NCI-H2107 (cell line): Measurements from ENCODE around the gene RPGRIP1L.
"Not testable (repeated sequence)": the region's sequence is repeated elsewhere in the genome, so short reads cannot be mapped to it uniquely, and the experiment has no call there.

Source experiments
- DNase-seq: peaks from one replicate; lab custom pipeline; 2025; lab: John Stamatoyannopoulos, UW

The RPGRIP1L gene

GRCh38 chr16:53712065-53712464 lies 8.4 kb upstream of the RPGRIP1L start:
- no peak for DNase-seq

GRCh38 chr16:53711390-53711789 lies 7.7 kb upstream of the RPGRIP1L start:
- no peak for DNase-seq

- no peak for DNase-seq
These were observed 4.8 kb upstream of the RPGRIP1L start for GRCh38 chr16:53708490-53708889.

- no peak for DNase-seq
These were observed 4.0 kb upstream of the RPGRIP1L start for GRCh38 chr16:53707671-53708070.

- no peak for DNase-seq
These were observed 770 bp upstream of the RPGRIP1L start for GRCh38 chr16:53704445-53704813.

- DNase-seq: not testable (repeated sequence)
These were observed 5.4 kb downstream of the RPGRIP1L start for GRCh38 chr16:53698271-53698670.

- no peak for DNase-seq
These were observed 8.6 kb downstream of the RPGRIP1L start for GRCh38 chr16:53695070-53695469.

GRCh38 chr16:53693320-53693719 lies 10.3 kb downstream of the RPGRIP1L start:
- no peak for DNase-seq

- no peak for DNase-seq
These were observed 11.5 kb downstream of the RPGRIP1L start for GRCh38 chr16:53692146-53692545.

GRCh38 chr16:53690771-53691170 lies 12.9 kb downstream of the RPGRIP1L start:
- no peak for DNase-seq

GRCh38 chr16:53689636-53690035 lies 14.0 kb downstream of the RPGRIP1L start:
- no peak for DNase-seq

GRCh38 chr16:53686710-53687109 lies 16.9 kb downstream of the RPGRIP1L start:
- DNase-seq: no peak

GRCh38 chr16:53685334-53685733 lies 18.3 kb downstream of the RPGRIP1L start:
- DNase-seq: not testable (repeated sequence)

GRCh38 chr16:53681354-53681753 lies 22.3 kb downstream of the RPGRIP1L start:
- DNase-seq: no peak

GRCh38 chr16:53680756-53681155 lies 22.9 kb downstream of the RPGRIP1L start:
- DNase-seq: no peak

GRCh38 chr16:53678756-53679343 lies 24.8 kb downstream of the RPGRIP1L start:
- DNase-seq: no peak

- DNase-seq: no peak
These were observed 25.5 kb downstream of the RPGRIP1L start for GRCh38 chr16:53678155-53678554.

GRCh38 chr16:53673189-53673588 lies 30.5 kb downstream of the RPGRIP1L start:
- no peak for DNase-seq

- no peak for DNase-seq
These were observed 31.2 kb downstream of the RPGRIP1L start for GRCh38 chr16:53672461-53672860.

- no peak for DNase-seq
These were observed 34.8 kb downstream of the RPGRIP1L start for GRCh38 chr16:53668869-53669268.

- DNase-seq: no peak
These were observed 36.8 kb downstream of the RPGRIP1L start for GRCh38 chr16:53666786-53667415.

GRCh38 chr16:53664724-53665345 lies 38.8 kb downstream of the RPGRIP1L start:
- no peak for DNase-seq

GRCh38 chr16:53662072-53662471 lies 41.6 kb downstream of the RPGRIP1L start:
- DNase-seq: no peak

- DNase-seq: no peak
These were observed 48.7 kb downstream of the RPGRIP1L start for GRCh38 chr16:53654946-53655345.
